ENCODE results near the gene HNF4A. TPM values are rescaled to one million over a fixed set of nuclear protein-coding genes. Genes with fewer than 3 reads are reported as not detected.

HNF4A gene
- total and polyA plus RNA-seq, 9 donors = 0.07 to 1.5 (median 0.25) TPM

DNA sequence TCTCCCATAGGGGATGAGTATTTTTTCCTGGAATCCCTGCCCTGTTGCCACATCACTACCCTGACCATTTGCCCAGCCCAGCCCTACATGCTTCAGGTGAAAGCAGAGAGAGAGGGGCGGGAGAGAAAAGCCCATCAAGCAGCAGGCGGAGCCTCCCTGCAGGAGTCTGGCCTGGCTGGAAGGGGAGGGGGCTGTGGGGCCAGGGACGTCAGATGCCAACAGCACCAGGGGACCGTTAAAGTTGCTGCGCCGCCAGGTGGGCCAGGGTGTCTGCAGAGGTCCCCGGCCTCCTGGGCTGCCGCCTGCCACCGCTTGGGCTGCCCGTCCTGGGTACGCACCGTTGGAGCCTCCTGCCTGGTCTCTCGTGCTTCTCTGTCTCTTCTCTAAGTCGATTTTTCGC, 19.4 kb upstream of the HNF4A start:
- WGBS, 3 donors = 67 to 75% (median 72%) methylated on average over 15 of the region's 15 CpGs
- no peak overlapping the region for H3K27ac ChIP-seq
- TF ChIP-seq, protein P1, sequence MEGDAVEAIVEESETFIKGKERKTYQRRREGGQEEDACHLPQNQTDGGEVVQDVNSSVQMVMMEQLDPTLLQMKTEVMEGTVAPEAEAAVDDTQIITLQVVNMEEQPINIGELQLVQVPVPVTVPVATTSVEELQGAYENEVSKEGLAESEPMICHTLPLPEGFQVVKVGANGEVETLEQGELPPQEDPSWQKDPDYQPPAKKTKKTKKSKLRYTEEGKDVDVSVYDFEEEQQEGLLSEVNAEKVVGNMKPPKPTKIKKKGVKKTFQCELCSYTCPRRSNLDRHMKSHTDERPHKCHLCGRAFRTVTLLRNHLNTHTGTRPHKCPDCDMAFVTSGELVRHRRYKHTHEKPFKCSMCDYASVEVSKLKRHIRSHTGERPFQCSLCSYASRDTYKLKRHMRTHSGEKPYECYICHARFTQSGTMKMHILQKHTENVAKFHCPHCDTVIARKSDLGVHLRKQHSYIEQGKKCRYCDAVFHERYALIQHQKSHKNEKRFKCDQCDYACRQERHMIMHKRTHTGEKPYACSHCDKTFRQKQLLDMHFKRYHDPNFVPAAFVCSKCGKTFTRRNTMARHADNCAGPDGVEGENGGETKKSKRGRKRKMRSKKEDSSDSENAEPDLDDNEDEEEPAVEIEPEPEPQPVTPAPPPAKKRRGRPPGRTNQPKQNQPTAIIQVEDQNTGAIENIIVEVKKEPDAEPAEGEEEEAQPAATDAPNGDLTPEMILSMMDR (IDR thresholded peaks at IDR 0.05) = no peak
- no peak for TF ChIP-seq EP300 (IDR thresholded peaks at IDR 0.05)
- H3K4me3 ChIP-seq = no peak overlapping the region
- intact Hi-C loops (cut with DNase I) = no loop called here
- no peak for DNase-seq
- H3K4me1 ChIP-seq (ENCODE audit: insufficient read depth) = no peaks in the 10 kb centered on the region
- H3K27me3 ChIP-seq = no peaks in the 10 kb centered on the region
- H3K9me3 ChIP-seq = no peaks in the 10 kb centered on the region
- H3K36me3 ChIP-seq = no peaks in the 10 kb centered on the region

DNA sequence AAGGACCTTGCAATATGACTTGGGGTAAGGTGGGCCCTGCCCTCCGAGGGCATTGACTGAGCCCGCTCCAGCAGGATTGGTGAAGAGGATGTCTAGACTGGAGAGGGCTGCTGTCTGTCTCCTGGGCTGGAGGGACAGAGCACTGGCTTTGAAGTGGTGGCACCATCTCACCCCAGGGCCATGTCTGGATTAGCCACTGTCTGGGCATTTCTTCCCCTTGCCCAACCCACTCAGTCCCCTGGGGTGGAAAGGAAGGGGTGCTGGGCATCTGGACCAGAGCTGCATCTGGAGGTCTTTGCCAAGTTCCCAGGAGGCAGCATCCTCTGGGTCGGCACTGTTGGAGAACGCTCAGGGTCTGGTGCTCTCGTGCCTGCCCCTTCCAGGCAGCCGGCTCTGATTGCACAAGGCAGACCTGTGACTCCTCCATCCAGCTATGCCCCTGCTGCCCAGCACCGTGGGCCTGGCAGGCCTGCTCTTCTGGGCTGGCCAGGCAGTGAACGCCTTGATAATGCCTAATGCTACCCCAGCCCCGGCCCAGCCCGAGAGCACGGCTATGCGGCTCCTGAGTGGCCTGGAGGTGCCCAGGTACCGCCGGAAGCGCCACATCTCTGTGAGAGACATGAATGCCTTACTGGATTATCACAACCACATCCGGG, 18.6 kb upstream of the HNF4A start, which contains the start of gene R3HDML:
R3HDML (plus strand) TSS at position 319 of the 656 bp plus-strand sequence; CDS start at position 434, 115 bp downstream.
- no peak within 1 kb of the TSS for H3K4me3 ChIP-seq
- no peak within 1 kb of the TSS for H3K27ac ChIP-seq
- DNase-seq = no peak
- H3K27me3 ChIP-seq = no peaks in the 10 kb centered on the region
- TF ChIP-seq, protein P1 (IDR thresholded peaks at IDR 0.05) = no peak
- TF ChIP-seq EP300 (IDR thresholded peaks at IDR 0.05) = no peak
- no peak for TF ChIP-seq POLR2A (IDR thresholded peaks at IDR 0.05)
- 86 to 90% (median 87%) methylated on average over 15 to 16 of the region's 16 CpGs for WGBS, 3 donors
- intact Hi-C loops (cut with DNase I) = no loop called here
- H3K9me3 ChIP-seq = no peaks in the 10 kb centered on the region
- H3K4me1 ChIP-seq (ENCODE audit: insufficient read depth) = no peaks in the 10 kb centered on the region
- no peaks in the 10 kb centered on the region for H3K36me3 ChIP-seq

- TF ChIP-seq, protein P1 (IDR thresholded peaks at IDR 0.05) = no peak
- no peak for TF ChIP-seq EP300 (IDR thresholded peaks at IDR 0.05)
- TF ChIP-seq POLR2A (IDR thresholded peaks at IDR 0.05) = no peak
- intact Hi-C loops (cut with DNase I) = no loop called here
These were observed 13.3 kb upstream of the HNF4A start for GRCh38 chr20:44342248-44342647.

DNA sequence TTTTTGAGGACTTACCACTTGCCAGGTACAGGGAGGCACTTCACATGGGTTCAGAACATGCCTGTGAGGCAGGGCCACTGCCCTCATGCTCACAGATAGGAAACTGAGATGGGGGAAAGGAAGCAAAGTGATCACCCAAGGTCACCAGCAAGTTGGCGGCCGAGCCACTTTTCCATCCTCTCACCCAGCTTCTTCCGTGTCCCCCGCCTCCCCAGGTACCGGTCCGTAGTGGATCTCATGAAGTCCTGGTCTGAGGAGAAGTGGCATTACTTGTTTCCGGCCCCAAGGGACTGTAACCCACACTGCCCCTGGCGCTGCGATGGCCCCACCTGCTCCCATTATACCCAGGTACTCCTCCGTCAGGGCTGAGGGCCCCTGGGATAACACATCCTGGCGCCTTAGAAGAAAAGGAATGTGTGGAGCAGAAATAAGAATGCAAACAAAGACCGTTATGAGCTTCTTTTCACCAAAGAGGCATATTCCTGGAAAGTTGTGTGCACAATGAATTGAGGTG, 12.3 kb upstream of the HNF4A start:
- no peak overlapping the region for H3K4me3 ChIP-seq
- no peaks in the 10 kb centered on the region for H3K27me3 ChIP-seq
- no peaks in the 10 kb centered on the region for H3K36me3 ChIP-seq
- no peaks in the 10 kb centered on the region for H3K4me1 ChIP-seq (ENCODE audit: insufficient read depth)
- no peaks in the 10 kb centered on the region for H3K9me3 ChIP-seq
- DNase-seq = no peak
- intact Hi-C loops (cut with DNase I) = no loop called here
- TF ChIP-seq, protein P1 (IDR thresholded peaks at IDR 0.05) = no peak
- no peak for TF ChIP-seq EP300 (IDR thresholded peaks at IDR 0.05)
- no peak for TF ChIP-seq POLR2A (IDR thresholded peaks at IDR 0.05)
- WGBS, 3 donors = 53 to 66% (median 53%) methylated on average over 12 of the region's 12 CpGs
- no peak overlapping the region for H3K27ac ChIP-seq

More at GRCh38 chr20:44342248-44342647, 13.3 kb upstream of the HNF4A start:
- Histone ChIP-seq H3K4me1 (ENCODE audit: insufficient read depth) (no peaks in the 10 kb centered on the region), H3K27ac (no peak overlapping the region), H3K9me3 (no peaks in the 10 kb centered on the region), H3K27me3 (no peaks in the 10 kb centered on the region), H3K36me3 (no peaks in the 10 kb centered on the region), H3K4me3 (no peak overlapping the region)
- no peak for DNase-seq
- WGBS, 3 donors = 48 to 63% (median 48%) methylated on average over 6 of the region's 6 CpGs

All from ovary (tissue), 9 donors.